Measurements from ENCODE around the gene MYLK4.

- TF ChIP-seq CTCF (IDR thresholded peaks at IDR 0.05; ENCODE audit: poor library complexity, severe bottlenecking) (no peak), TAF1 (IDR thresholded peaks at IDR 0.05; ENCODE audit: low read depth) (no peak), EP300 (conservative IDR thresholded peaks at IDR 0.05; ENCODE audit: poor library complexity, severe bottlenecking) (no peak), SMC3 (conservative IDR thresholded peaks at IDR 0.05; ENCODE audit: poor library complexity) (no peak), POLR2AphosphoS5 (IDR thresholded peaks at IDR 0.05) (no peak), REST (IDR thresholded peaks at IDR 0.05; ENCODE audit: borderline replicate concordance) (no peak)
Observed at GRCh38 chr6:2641044-2641725, 109.5 kb downstream of the MYLK4 start.
